Measurements from ENCODE around the gene RECQL. TPM values are rescaled to one million over a fixed set of nuclear protein-coding genes. Genes with fewer than 3 reads are reported as not detected.
A peak's percentile ranks its signal among the peaks of the same experiment; 100 is the strongest.

RECQL gene
- polyA plus RNA-seq, 3 donors, result 16.0 to 21.7 (median 18.6) TPM

DNA sequence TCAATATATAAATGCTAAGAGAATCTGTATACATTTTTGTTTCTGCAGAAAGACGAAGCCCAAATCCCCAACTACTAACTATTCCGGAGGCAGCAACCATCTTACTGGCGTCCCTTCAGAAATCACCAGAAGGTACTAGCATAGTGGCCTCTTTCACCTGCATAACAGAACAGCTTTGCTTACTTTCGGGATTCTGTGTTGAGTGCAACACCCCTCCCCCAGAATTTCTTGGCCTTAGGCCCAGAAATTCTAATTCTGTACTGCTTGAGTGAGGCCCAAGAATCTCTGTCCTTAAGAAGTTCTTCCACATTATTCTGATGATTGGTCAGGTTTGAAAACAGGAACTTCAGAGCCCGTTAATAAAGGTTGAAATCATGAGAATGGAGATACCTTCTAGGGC is 27.5 kb upstream of the RECQL start:
- Histone ChIP-seq H3K4me3 (replicated peaks in 1 of 3; ENCODE audit: low read depth in 2 of 3, low read length in 3 of 3) (no peak overlapping the region), H3K4me2 (replicated peaks; ENCODE audit: extremely low read depth, low read length, poor library complexity, severe bottlenecking) (no peak overlapping the region), H3K9me3 (replicated peaks in 1 of 2; ENCODE audit: control insufficient read depth in 1 of 2, insufficient read depth in 1 of 2, low read length in 2 of 2) (peaks cover 0 to 7% of the 10 kb centered on the region in 2 donors), H3K36me3 (replicated peaks in 1 of 2; ENCODE audit: control insufficient read depth in 1 of 2, insufficient read depth in 2 of 2, low read length in 2 of 2) (no peaks in the 10 kb centered on the region), H3K27ac (ENCODE audit: low read depth in 1 of 2, low read length in 2 of 2) (no peak overlapping the region), H4K20me1 (ENCODE audit: insufficient read depth, low read length) (no peaks in the 10 kb centered on the region), H3K9ac (ENCODE audit: insufficient read depth, low read length, poor library complexity, severe bottlenecking) (no peak overlapping the region), H3K4me1 (ENCODE audit: control insufficient read depth in 1 of 2, insufficient read depth in 2 of 2, low read length in 2 of 2) (peaks cover 9 to 11% of the 10 kb centered on the region in 2 donors), H3K27me3 (ENCODE audit: control insufficient read depth in 2 of 2, insufficient read depth in 2 of 2, low read length in 2 of 2) (peaks cover 56 to 64% of the 10 kb centered on the region in 2 donors), H3K79me2 (ENCODE audit: insufficient read depth, low read length) (no peaks in the 10 kb centered on the region), H2AFZ (ENCODE audit: insufficient read depth, low read depth, low read length, poor library complexity, severe bottlenecking) (no peak overlapping the region)
- peaks cover 0 to 5% (median 4%) of the 10 kb centered on the region in 7 donors for H3K9me3 Mint-ChIP-seq
- TF ChIP-seq, protein P1, sequence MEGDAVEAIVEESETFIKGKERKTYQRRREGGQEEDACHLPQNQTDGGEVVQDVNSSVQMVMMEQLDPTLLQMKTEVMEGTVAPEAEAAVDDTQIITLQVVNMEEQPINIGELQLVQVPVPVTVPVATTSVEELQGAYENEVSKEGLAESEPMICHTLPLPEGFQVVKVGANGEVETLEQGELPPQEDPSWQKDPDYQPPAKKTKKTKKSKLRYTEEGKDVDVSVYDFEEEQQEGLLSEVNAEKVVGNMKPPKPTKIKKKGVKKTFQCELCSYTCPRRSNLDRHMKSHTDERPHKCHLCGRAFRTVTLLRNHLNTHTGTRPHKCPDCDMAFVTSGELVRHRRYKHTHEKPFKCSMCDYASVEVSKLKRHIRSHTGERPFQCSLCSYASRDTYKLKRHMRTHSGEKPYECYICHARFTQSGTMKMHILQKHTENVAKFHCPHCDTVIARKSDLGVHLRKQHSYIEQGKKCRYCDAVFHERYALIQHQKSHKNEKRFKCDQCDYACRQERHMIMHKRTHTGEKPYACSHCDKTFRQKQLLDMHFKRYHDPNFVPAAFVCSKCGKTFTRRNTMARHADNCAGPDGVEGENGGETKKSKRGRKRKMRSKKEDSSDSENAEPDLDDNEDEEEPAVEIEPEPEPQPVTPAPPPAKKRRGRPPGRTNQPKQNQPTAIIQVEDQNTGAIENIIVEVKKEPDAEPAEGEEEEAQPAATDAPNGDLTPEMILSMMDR (IDR thresholded peaks at IDR 0.05), result no peak
- no peak overlapping the region for H3K27ac Mint-ChIP-seq
- 70% methylated on average over 2 of the region's 5 CpGs for WGBS (ENCODE audit: insufficient coverage)
- H3K4me3 Mint-ChIP-seq, result peak overlapping the region in 1 of 2 donors; percentile 80
- H3K36me3 Mint-ChIP-seq, result no peaks in the 10 kb centered on the region
- intact Hi-C loops (cut with micrococcal nuclease), result no loop called here
- DNase-seq, result no peak
- peaks cover 47 to 61% (median 53%) of the 10 kb centered on the region in 3 donors for H3K27me3 Mint-ChIP-seq (ENCODE audit: low read depth in 3 of 3)
- H3K4me1 Mint-ChIP-seq, result peaks cover 6% of the 10 kb centered on the region

- under 1% methylated on average over 55 of the region's 57 CpGs for WGBS (ENCODE audit: insufficient coverage)
- H3K27ac Mint-ChIP-seq, result no peak overlapping the region
- peak overlapping the region; percentile 59 for H3K4me2 ChIP-seq (replicated peaks; ENCODE audit: extremely low read depth, low read length, poor library complexity, severe bottlenecking)
Observed at GRCh38 chr12:21527451-21528180, 26.2 kb upstream of the RECQL start.

More at GRCh38 chr12:21527451-21528180, 26.2 kb upstream of the RECQL start:
- no peak overlapping the region for H3K27ac ChIP-seq (ENCODE audit: low read depth in 1 of 2, low read length in 2 of 2)
- H3K4me1 ChIP-seq (ENCODE audit: control insufficient read depth in 1 of 2, insufficient read depth in 2 of 2, low read length in 2 of 2), result peaks cover 9 to 11% of the 10 kb centered on the region in 2 donors
- no peaks in the 10 kb centered on the region for H3K79me2 ChIP-seq (ENCODE audit: insufficient read depth, low read length)
- peaks cover 58 to 64% of the 10 kb centered on the region in 2 donors for H3K27me3 ChIP-seq (ENCODE audit: control insufficient read depth in 2 of 2, insufficient read depth in 2 of 2, low read length in 2 of 2)
- H3K36me3 Mint-ChIP-seq, result no peaks in the 10 kb centered on the region
- H3K9me3 ChIP-seq (replicated peaks in 1 of 2; ENCODE audit: control insufficient read depth in 1 of 2, insufficient read depth in 1 of 2, low read length in 2 of 2), result peaks cover 0 to 7% of the 10 kb centered on the region in 2 donors
- peak overlapping the region in 2 of 3 experiments; percentile 14 to 52 for H3K4me3 ChIP-seq (replicated peaks in 1 of 3; ENCODE audit: low read depth in 2 of 3, low read length in 3 of 3)
- peak overlapping the region; percentile 64 for H2AFZ ChIP-seq (ENCODE audit: insufficient read depth, low read depth, low read length, poor library complexity, severe bottlenecking)
- H4K20me1 ChIP-seq (ENCODE audit: insufficient read depth, low read length), result no peaks in the 10 kb centered on the region
- H3K4me3 Mint-ChIP-seq, result peak overlapping the region; percentile 58 to 80
- TF ChIP-seq, protein P1 (IDR thresholded peaks at IDR 0.05), result no peak
- peaks cover 2 to 5% (median 4%) of the 10 kb centered on the region in 7 donors for H3K9me3 Mint-ChIP-seq
- no peaks in the 10 kb centered on the region for H3K36me3 ChIP-seq (replicated peaks in 1 of 2; ENCODE audit: control insufficient read depth in 1 of 2, insufficient read depth in 2 of 2, low read length in 2 of 2)
- intact Hi-C loops (cut with micrococcal nuclease), result no loop called here
- H3K27me3 Mint-ChIP-seq (ENCODE audit: low read depth in 3 of 3), result peaks cover 52 to 64% (median 53%) of the 10 kb centered on the region in 3 donors
- peaks cover 6% of the 10 kb centered on the region for H3K4me1 Mint-ChIP-seq
- no peak overlapping the region for H3K9ac ChIP-seq (ENCODE audit: insufficient read depth, low read length, poor library complexity, severe bottlenecking)
- no peak for DNase-seq

Measured in CD14-positive monocyte (primary cell).